ENCODE data around the gene SLX4IP. TPM values are rescaled to one million over a fixed set of nuclear protein-coding genes. Genes with fewer than 3 reads are reported as not detected.
"Not testable (repeated sequence)": the region's sequence is repeated elsewhere in the genome, so short reads cannot be mapped to it uniquely, and the experiment has no call there.

Gene SLX4IP
- 1 to 10 TPM; 6.8 to 7.4 (median 7.1) TPM for polyA plus RNA-seq (ENCODE audit: insufficient read length in 3 of 3)

DNA sequence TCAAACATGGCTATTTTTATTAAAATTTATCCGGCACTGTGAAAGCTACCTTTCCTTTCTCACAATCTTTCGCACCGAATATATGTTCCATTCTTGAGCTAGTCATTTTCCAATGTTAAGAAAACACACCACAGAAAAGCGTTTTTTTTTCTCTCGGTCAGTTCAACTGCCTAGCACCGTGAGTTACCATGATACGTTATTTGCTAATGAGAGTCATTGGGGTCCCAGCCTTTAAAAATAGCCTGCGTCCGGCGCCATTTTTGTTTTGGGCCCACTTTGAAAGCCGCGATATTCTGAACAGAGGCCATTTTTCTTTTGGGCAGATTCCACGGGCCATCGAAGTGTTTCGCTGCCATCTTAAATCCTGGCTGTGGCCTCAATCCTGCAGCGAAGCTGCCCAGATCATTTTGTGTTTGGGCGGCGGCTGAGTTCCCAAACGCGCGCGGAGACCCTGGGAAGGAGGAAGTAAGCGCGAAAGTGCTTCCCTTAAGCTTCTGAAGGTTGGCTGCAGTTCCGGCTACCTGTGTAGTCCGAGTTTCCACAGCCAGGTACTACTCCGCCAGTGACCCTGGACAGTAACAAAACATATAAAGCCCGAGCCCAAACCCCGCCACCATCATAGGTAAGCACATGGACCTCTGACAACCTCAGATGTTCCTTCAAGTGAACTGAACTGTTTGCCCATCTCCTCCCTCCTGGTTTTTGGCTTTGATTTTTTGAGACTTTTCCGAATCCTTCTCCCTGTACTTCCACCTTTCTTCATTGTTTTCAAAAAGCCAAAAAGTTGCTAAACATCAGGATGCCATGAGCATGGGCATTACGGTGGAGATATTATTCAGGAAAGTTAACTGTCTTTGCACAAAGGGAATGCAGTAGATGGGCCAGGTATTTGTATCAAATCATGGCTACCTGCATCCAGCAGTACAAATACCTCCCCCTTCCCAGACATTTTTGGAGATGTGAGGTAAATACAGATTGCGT lies at the start of gene SLX4IP:
Gene SLX4IP, plus strand, starts transcription at position 474 of the 981 bp plus-strand sequence. CDS start 22,900 bp downstream, outside the sequence.
- peak; percentile 94 to 96 (median 96) for DNase-seq (ENCODE audit: low read depth in 3 of 3, low spot score in 2 of 3)

DNA sequence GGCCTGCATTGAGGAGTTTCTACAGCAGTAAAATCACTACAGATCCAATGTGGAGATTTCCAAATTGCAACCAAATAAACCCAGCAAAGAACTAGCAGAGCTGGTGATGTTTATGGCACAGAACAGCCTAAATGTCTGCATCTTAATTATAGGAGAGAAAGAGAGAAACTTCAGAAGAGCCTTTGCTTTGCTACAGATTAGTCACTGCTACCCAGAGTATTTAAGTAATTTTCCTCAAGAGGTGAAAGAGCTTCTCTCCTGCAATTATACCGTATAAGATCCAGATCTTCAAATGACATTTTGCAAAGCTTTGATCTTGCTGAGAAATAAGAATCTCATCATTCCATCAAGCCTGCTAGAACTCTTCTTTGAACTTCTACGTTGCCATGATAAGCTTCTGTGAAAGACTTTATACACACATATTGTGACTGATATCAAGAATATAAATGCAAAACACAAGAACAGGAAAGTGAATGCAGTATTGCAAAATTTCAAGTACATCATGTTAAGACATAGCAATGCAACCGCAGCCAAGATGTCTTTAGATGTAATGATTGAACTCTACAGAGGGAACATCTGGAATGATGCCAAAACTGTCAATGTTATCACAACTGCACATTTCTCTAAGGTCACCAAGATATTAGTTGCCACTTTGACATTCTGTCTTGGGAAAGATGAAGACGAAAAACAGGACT lies 49.1 kb upstream of the SLX4IP start:
- no peak for DNase-seq (ENCODE audit: low read depth in 3 of 3, low spot score in 2 of 3)

DNA sequence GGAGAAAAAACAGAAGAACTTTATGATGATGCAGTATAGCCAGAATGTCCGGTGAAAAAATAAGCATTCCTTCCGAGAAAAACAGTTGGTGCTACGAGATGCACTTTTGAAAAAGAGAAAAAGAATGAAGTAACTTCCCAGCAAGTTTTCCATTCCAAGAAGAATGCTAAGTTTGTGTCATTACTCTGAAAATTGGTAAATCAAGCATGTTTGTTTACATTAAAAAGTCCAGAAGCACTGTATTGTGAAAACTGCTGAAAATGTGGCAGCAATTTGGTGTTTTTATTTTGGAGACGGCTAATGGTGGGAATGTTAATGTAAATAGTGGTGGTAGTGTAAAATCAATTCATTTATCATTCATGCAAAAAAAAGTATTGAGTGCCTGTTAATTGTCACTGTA lies 47.4 kb upstream of the SLX4IP start:
- no peak for DNase-seq (ENCODE audit: low read depth in 3 of 3, low spot score in 2 of 3)

DNA sequence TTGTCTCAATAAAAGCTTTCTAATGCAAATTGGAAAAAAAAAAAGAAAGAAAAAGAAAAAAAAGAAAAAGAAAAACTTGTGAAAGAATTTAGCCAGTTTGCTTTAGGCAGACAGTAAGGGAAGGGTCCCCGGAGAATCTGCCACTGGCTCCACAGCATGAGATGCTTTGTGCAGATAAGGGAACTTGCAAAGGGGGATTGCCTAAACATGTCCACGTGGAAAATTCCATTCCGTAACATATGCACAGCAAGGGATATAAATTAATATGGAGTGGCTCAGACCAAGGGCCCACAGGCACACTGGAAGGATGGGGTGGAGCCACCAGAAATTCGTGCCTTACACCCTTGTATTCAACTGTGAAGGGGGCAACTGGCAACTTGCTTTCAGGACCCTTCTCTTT lies 46.5 kb upstream of the SLX4IP start:
- DNase-seq (ENCODE audit: low read depth in 3 of 3, low spot score in 2 of 3), result no peak

- DNase-seq (ENCODE audit: low read depth in 3 of 3, low spot score in 2 of 3), result no peak
Measured at GRCh38 chr20:10390709-10391108, 44.4 kb upstream of the SLX4IP start.

- DNase-seq (ENCODE audit: low read depth in 3 of 3, low spot score in 2 of 3), result not testable (repeated sequence)
Measured at GRCh38 chr20:10394752-10395151, 40.4 kb upstream of the SLX4IP start.

DNA sequence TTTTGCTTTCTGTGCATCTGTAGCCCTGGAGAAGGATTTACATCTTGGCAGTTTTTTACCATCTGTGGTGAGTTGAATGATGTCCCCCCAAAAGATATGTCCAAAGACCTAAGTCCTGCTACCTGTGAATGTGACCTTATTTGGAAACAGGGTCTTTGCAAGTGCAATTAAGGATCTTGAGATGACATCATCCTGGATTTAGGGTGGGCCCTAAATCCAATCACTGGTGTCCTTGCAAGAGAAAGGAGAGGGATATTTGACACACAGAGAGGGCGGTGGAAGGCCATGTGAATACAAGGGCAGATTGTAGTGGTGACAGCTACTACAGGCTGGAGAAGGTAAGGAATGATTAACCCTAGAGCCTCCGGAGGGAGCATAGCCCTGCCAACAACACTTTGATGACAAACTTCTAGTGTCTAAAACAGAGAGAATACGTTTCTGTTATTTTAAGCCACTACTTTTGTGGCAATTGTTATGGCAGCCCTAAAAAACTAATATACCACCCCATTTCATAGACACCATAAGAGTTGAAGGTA lies 36.2 kb upstream of the SLX4IP start:
- DNase-seq (ENCODE audit: low read depth in 3 of 3, low spot score in 2 of 3), result no peak

GRCh38 chr20:10402938-10403608 lies 32.0 kb upstream of the SLX4IP start:
- no peak for DNase-seq (ENCODE audit: low read depth in 3 of 3, low spot score in 2 of 3)

DNA sequence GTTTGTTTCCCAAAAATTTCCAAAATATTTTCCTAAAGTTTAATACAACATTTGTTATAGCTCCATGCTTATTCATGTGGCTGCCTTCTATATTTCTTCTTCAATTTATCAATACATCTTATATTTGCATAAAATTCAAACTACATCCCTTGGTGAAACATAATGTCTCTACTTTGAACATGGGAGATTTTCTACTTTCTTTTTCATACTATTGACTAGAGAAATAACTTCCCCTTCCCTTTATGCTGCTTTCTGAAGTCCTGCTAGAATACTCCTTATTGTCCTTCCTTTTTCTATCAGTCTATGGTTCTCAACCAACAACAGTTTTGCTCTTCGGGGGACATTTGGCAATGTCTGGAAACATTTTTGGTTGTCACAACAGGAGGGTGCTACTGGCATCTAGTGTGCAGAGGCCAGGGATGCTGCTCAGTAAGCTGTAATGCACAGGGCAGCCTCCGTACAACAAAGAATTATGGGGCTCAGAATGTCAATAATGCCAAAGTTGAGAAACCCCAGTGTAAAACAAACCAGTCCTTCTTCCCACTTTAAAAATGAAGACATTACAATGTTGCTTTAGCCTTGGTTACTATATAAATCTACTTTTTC lies 31.0 kb upstream of the SLX4IP start:
- DNase-seq (ENCODE audit: low read depth in 3 of 3, low spot score in 2 of 3), result no peak

- DNase-seq (ENCODE audit: low read depth in 3 of 3, low spot score in 2 of 3), result no peak
Measured at GRCh38 chr20:10404959-10405530, 30.1 kb upstream of the SLX4IP start.

DNA sequence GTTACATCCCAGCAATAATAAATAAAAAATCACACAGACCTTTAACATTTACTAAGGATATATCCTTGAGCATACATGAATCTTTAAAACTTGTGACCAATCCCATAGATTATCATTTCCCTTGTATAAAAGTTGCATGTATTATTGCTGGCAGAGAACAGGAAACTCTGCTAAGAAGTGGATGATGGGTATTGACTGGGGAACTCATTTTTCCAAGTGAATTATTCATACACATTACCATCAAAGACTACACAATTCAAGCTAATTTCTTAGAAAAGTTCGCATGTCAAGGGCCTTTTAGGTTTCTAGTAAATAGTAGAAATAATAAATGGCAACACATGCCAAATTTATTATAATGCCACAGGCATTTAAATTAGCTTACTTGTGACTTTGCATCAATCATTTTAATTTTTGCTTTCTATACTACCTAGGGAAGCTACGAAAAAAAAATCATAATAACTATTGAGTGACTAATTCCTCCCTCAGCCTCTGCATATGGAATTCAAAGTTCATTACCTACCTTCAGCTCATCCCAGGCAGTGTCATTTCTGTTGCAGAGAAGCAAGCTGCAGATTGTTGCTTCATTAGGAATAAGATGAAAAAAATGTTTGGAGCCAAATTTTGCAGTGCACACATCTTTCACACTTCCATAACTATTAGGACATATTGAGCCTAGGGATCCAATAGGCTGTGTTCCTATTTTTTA lies 26.8 kb upstream of the SLX4IP start:
- no peak for DNase-seq (ENCODE audit: low read depth in 3 of 3, low spot score in 2 of 3)

GRCh38 chr20:10411673-10412072 lies 23.4 kb upstream of the SLX4IP start:
- no peak for DNase-seq (ENCODE audit: low read depth in 3 of 3, low spot score in 2 of 3)

GRCh38 chr20:10412591-10413408 lies 22.3 kb upstream of the SLX4IP start:
- no peak for DNase-seq (ENCODE audit: low read depth in 3 of 3, low spot score in 2 of 3)

DNA sequence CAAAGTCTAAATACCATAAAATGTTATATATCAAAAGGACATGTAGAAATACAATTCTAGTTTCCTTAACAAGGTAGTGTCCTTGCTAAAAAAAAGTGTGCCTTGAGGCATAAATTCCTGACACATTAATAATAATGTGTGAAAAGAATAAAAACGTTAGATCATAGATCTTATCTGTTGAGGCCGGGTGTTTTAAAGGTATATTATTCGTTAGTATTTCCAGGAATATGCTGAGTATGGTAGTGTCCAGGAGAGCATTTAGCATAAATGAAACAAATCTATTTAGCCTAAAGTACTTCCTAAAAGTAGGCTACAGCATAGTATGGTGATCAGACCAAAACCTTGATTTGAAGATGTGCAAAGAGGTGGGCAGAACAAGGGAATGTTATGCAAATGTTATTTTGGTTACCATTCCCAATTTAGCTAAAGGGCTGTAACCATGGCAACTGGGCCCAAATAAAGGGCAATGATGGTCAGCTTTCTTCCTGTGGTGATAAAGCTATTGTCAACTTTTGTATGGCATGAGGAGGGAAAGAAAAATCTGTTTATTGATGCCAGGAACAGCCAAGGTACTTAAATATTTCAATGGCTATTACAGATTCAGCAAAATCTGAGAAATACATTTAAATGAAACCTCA lies 20.0 kb upstream of the SLX4IP start:
- DNase-seq (ENCODE audit: low read depth in 3 of 3, low spot score in 2 of 3), result no peak

DNA sequence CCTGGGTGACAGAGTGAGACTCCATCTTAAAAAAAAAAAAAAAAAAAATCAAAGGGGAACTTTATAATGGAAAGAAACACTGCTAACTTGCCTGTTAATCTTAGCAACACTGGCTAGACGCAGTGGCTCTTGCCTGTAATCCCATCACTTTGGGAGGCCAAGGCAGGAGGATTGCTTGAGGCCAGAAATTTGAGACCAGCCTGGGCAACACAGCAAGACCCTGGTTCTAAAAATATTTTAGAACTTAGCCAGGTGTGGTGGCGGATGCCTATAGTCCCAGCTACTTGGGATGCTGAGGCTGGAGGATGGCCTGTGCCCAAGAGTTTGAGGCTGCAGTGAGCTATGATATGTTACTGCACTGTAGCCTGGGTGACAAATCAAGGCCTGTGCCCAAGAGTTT lies 17.9 kb upstream of the SLX4IP start:
- not testable (repeated sequence) for DNase-seq (ENCODE audit: low read depth in 3 of 3, low spot score in 2 of 3)

DNA sequence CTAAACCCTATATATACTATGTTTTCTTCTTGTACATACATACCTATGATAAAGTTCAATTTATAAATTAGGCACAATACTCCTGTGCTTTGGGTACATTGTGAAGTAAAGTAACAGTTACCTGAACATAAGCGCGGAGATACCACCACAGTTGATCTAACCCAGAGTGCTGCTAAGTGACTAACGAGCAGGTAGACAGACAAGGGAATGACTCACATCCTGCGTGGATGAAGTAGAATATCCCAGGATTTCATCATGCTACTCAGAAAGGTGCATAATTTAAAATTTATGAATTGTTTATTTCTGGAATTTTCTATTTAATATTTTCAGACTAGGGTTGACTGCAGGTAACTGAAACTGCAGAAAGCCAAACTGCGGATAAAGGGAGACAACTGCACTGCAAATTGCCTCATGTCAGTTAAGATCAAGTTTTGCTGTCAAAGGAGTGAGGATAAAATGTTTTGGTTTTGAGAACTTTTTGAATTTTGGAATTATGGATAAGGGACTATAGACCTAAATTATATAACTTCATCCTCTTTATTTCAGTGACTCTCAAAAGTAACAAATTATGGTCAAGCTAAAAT lies 15.5 kb upstream of the SLX4IP start:
- no peak for DNase-seq (ENCODE audit: low read depth in 3 of 3, low spot score in 2 of 3)

DNA sequence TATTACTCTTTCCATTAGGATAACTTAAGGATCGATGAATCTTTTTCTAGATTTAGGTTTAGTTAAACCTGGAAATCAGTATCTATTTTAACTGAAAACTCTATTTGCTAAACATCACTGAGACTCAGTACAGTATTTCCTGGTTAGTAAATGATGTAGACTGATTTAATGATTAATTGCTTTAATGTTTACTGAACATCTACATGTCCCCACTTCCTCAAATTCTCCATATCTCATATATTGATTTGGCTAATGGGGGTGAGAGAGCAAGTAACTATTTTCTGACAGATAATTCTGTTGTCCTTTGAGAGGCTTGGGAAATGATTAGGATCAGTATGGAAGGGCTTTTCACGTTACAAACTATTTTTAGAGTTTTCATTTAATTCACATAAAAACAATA lies 11.4 kb upstream of the SLX4IP start:
- DNase-seq (ENCODE audit: low read depth in 3 of 3, low spot score in 2 of 3), result no peak
